Uterus (tissue), 4 donors: ENCODE data around the gene CACNG5. TPM values are rescaled to one million over a fixed set of nuclear protein-coding genes. Genes with fewer than 3 reads are reported as not detected.

ENCODE experiments used
- DNase-seq, 2 donors: peaks; one replicate each; pipeline ENCODE4 v3.0.0-alpha.2; 2019 to 2020
- H3K27ac ChIP-seq, 2 donors: fragments of 200-600 bp; sonication (generic); 1 replicate in 1 of 2; 2 replicates in 1 of 2; pipeline ENCODE4 v1.5.1; 2016 to 2018
- H3K27me3 ChIP-seq, 2 donors: fragments of 200-600 bp; sonication (generic); one replicate each; pipeline ENCODE4 v1.5.1; 2018 to 2019; ENCODE audit warnings: control low read depth in 1 of 2
- H3K36me3 ChIP-seq, 2 donors: fragments of 200-600 bp; sonication (generic); one replicate each; pipeline ENCODE4 v1.5.1; 2019; ENCODE audit warnings: control low read depth in 1 of 2
- H3K4me1 ChIP-seq, 2 donors: fragments of 200-600 bp; sonication (generic); one replicate each; pipeline ENCODE4 v1.5.1; 2018 to 2019; ENCODE audit warnings: control low read depth in 1 of 2
- H3K4me3 ChIP-seq, 2 donors: fragments of 200-600 bp; sonication (generic); 1 replicate in 1 of 2; 2 replicates in 1 of 2; pipeline ENCODE4 v1.5.1; 2018 to 2019; ENCODE audit warnings: mild to moderate bottlenecking in 1 of 2
- H3K9me3 ChIP-seq, 2 donors: fragments of 200-600 bp; sonication (generic); one replicate each; pipeline ENCODE4 v1.5.1; 2019; ENCODE audit warnings: control low read depth in 1 of 2
- CTCF ChIP-seq, 4 experiments: fragments of 200-600 bp in 2 of 4; fragments of 450-650 bp in 2 of 4; sonication (generic) in 2 of 4; IDR thresholded peaks; one replicate each; pipeline ENCODE4 v1.5.1; 2016 to 2019; ENCODE audit warnings: antibody characterized with exemption in 4 of 4, mild to moderate bottlenecking in 2 of 4, moderate library complexity in 1 of 4
- POLR2A ChIP-seq, 2 donors: fragments of 450-650 bp; IDR thresholded peaks; one replicate each; pipeline ENCODE4 v1.6.1; 2016; ENCODE audit warnings: antibody characterized with exemption in 2 of 2, mild to moderate bottlenecking in 1 of 2, moderate library complexity in 1 of 2
- intact Hi-C: fragments of 100-400 bp; cut with DNase I; formaldehyde crosslinking; loops from one replicate; pipeline ENCODE4 v1.15.1; 2023; ENCODE audit warnings: low total_unique reads
- total RNA-seq, 4 donors: library from RNA; depleted of rRNA in 3 of 4; stranded (reverse); fragments of >200 nt in 3 of 4; gene quantifications; one replicate each; pipeline versions ENCODE4 v1.1.0 to v1.2.4, GENCODE V29; 2014 to 2023
- donor health status: DM: yes; HTN: yes; CAD: no.

CACNG5 gene
- 1 to 10 TPM in 1 of 4 donors, not detected in 3; 6.6 TPM for total RNA-seq

GRCh38 chr17:66834919-66835454 lies at the start of gene CACNG5:
Gene CACNG5 (plus strand): TSS chr17:66835117. CDS start chr17:66877333, 42,216 bp downstream.
- H3K4me1 ChIP-seq = no peaks in the 10 kb centered on the region
- DNase-seq = no peak
- H3K27me3 ChIP-seq = no peaks in the 10 kb centered on the region
- H3K9me3 ChIP-seq = no peaks in the 10 kb centered on the region
- no peak within 1 kb of the TSS for H3K4me3 ChIP-seq
- intact Hi-C loops = no loop called here
- H3K27ac ChIP-seq = no peak within 1 kb of the TSS
- TF ChIP-seq POLR2A (IDR thresholded peaks at IDR 0.05) (no peak), CTCF (IDR thresholded peaks at IDR 0.05) (no peak)
- no peaks in the 10 kb centered on the region for H3K36me3 ChIP-seq

DNA sequence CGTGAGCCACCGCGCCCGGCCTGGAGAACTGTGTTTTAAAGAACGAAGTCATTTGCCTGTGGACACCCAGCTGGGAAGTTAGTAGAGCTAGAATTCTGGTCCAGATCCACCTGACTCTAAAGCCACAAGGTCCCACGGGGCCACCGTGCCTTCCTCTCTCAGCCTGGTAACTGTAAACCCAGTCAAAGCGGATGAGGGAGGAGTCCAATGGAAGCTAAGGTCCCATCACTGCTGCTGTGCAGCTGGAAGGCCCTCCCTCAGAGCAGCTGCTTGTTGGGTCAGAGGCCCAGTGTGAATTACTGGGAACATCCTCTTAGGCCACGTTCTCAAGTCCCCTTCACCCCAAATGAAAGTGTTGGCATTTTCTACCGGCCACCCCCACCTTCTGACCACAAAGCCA lies 48.8 kb upstream of the CACNG5 start:
- H3K4me1 ChIP-seq = peaks cover 0 to 5% of the 10 kb centered on the region in 2 donors
- no peaks in the 10 kb centered on the region for H3K36me3 ChIP-seq
- H3K27me3 ChIP-seq = no peaks in the 10 kb centered on the region
- H3K27ac ChIP-seq = no peak overlapping the region
- no peaks in the 10 kb centered on the region for H3K9me3 ChIP-seq
- DNase-seq = no peak
- no peak overlapping the region for H3K4me3 ChIP-seq
- intact Hi-C loops = no loop called here
- no peak for TF ChIP-seq CTCF (IDR thresholded peaks at IDR 0.05)
- no peak for TF ChIP-seq POLR2A (IDR thresholded peaks at IDR 0.05)

DNA sequence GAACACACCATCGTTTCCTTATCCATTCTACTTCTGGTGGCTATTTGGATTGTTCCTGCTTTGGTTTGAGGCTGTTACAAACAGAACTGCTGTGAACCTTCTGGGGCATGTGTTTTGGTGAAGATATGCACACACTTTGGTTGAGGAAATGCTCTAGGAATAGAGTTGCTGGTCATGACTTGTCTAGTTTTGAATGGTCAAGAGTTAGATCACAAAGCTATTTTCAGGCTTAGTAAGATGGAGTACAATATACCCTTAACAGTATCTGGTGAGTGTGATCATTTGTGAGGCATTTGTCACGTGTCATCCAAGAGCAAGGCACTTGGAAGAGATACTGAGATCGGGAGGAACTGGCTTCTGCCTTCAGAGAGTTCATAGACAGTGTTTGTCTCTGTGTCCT lies 47.0 kb upstream of the CACNG5 start:
- intact Hi-C loops = no loop called here
- Histone ChIP-seq H3K9me3 (no peaks in the 10 kb centered on the region), H3K4me1 (peaks cover 0 to 5% of the 10 kb centered on the region in 2 donors), H3K27ac (no peak overlapping the region), H3K27me3 (no peaks in the 10 kb centered on the region), H3K36me3 (no peaks in the 10 kb centered on the region), H3K4me3 (no peak overlapping the region)
- no peak for TF ChIP-seq CTCF (IDR thresholded peaks at IDR 0.05)
- TF ChIP-seq POLR2A (IDR thresholded peaks at IDR 0.05) = no peak
- DNase-seq = no peak

DNA sequence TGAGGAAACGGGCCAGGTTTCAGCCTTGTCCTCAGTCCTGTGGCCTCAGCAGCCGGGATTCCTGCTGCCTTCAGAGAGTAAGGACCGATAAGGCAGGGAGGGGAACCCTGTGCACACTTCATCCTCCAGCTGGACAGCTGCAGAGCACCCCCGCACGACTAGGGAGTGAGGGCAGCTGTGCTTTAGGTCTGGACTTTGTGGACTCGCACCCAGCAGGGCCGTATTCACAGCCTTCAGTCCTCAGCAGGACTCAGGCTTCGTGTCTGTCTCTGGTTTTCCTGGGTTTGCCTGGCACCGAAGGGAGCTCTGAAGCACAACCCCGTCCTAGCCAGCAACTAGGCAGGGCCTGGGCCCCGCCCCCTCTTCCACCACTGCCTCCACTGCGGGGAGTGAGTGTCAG lies 45.8 kb upstream of the CACNG5 start:
- H3K36me3 ChIP-seq = no peaks in the 10 kb centered on the region
- peaks cover 0 to 5% of the 10 kb centered on the region in 2 donors for H3K4me1 ChIP-seq
- no peaks in the 10 kb centered on the region for H3K27me3 ChIP-seq
- intact Hi-C loops = no loop called here
- no peak overlapping the region for H3K4me3 ChIP-seq
- TF ChIP-seq CTCF (IDR thresholded peaks at IDR 0.05) (no peak), POLR2A (IDR thresholded peaks at IDR 0.05) (no peak)
- DNase-seq = peak in 1 of 2 donors; percentile 54
- H3K27ac ChIP-seq = peak overlapping the region; percentile 70 to 84
- no peaks in the 10 kb centered on the region for H3K9me3 ChIP-seq

DNA sequence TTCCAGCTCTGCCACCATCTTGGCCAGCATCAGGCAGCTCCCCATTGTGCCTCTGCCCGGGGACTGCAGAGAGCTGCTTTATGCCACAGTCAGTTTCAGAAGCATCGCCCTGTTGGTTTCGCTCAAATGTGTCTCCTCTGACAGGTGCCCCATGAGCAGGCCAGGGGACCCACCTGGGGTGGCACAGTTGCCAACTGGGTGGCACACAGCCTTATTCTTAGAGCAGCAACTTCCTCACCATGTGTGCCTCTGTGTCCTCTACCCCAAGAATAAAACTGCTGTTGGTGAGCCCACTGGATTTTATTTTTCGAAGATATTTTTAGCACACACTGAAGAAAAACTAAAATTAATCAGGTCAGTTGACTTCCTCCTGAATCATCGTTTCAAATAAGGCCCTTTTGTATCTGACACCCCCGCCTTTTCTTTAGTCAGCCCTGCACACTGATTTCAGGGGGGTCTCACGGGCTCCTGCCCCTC lies 44.9 kb upstream of the CACNG5 start:
- no peaks in the 10 kb centered on the region for H3K9me3 ChIP-seq
- peak overlapping the region in 1 of 2 donors; percentile 2 for H3K4me3 ChIP-seq
- H3K36me3 ChIP-seq = no peaks in the 10 kb centered on the region
- no peak for DNase-seq
- peak overlapping the region; percentile 70 to 84 for H3K27ac ChIP-seq
- peaks cover 0 to 5% of the 10 kb centered on the region in 2 donors for H3K4me1 ChIP-seq
- TF ChIP-seq POLR2A (IDR thresholded peaks at IDR 0.05) = no peak
- no peak for TF ChIP-seq CTCF (IDR thresholded peaks at IDR 0.05)
- intact Hi-C loops = no loop called here
- H3K27me3 ChIP-seq = no peaks in the 10 kb centered on the region
